T-helper 1 cell (primary cell): ENCODE results near the gene RALGPS2.
"Not testable (repeated sequence)": the region's sequence is repeated elsewhere in the genome, so short reads cannot be mapped to it uniquely, and the experiment has no call there.

ENCODE experiments used
- DNase-seq, 5 donors: peaks; one replicate each; pipeline ENCODE4 v3.0.0-alpha.2; 2012 to 2020

The RALGPS2 gene

GRCh38 chr1:178725466-178726086, 532 bp downstream of the RALGPS2 start:
- peak in 3 of 5 donors; percentile 7 to 13 (median 10) for DNase-seq

- peak in 4 of 5 donors; percentile 19 to 55 (median 40) for DNase-seq
Observed at GRCh38 chr1:178726087-178726517, 1.1 kb downstream of the RALGPS2 start.

GRCh38 chr1:178726545-178726944, 1.5 kb downstream of the RALGPS2 start:
- DNase-seq, result no peak

DNA sequence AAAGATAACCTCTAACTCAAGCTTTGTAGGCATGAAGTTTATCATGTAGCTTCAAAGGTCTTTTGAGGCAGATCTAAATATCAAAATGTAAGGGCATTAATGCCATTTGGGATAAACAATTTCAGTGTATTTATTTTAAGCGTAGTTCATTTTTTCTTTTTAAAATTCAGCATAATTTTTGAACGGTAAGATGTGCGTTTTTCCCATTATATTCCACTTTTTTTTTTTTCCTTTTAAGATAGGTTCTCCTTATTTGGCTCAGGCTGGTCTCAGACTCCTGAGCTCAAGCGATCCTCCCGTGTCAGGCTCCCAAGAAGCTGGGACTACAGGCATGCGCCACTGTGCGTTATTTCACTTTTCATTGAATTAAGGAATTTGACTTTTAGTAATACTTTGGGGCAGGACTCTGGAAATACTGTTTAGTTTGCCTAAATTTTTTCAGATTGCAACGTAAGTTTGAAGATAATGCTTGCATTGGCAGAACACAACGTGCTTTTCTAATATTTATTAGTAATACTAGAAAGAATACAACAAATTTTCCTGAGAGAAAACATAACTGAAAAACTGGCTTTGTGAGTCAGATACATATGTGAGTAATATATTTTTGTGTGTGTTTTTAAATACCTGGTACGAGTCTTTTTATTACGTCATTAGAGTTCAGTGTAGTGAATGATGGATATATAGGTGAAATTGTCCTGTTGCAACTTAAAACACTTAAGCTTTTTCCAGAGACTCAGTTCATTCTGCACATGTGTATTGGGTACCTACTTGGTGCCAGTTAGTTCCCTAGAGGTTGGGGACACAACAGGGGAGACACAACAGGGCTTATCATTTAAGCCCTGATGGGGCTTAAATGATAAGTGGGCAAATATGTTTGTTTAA, 2.2 kb downstream of the RALGPS2 start:
- no peak for DNase-seq

DNA sequence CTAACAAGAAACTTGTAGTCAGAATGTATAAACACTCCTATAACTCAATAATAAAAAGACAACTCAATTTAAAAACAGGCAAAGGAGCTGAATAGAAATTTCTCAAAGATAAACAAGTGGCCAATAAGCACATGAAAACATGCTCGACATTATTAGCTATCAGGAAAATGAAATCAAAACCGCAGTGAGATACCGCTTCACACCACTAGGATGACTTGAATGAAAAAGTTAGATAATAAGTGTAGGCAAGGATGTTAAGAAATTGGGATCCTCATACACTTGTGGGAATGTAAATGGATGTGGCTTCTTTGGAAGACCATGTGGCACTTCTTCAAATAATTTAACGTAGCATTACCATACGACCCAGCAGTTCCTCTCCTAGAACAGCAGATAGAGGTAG, 8.9 kb downstream of the RALGPS2 start:
- no peak for DNase-seq

GRCh38 chr1:178738780-178739179, 13.7 kb downstream of the RALGPS2 start:
- DNase-seq, result no peak

DNA sequence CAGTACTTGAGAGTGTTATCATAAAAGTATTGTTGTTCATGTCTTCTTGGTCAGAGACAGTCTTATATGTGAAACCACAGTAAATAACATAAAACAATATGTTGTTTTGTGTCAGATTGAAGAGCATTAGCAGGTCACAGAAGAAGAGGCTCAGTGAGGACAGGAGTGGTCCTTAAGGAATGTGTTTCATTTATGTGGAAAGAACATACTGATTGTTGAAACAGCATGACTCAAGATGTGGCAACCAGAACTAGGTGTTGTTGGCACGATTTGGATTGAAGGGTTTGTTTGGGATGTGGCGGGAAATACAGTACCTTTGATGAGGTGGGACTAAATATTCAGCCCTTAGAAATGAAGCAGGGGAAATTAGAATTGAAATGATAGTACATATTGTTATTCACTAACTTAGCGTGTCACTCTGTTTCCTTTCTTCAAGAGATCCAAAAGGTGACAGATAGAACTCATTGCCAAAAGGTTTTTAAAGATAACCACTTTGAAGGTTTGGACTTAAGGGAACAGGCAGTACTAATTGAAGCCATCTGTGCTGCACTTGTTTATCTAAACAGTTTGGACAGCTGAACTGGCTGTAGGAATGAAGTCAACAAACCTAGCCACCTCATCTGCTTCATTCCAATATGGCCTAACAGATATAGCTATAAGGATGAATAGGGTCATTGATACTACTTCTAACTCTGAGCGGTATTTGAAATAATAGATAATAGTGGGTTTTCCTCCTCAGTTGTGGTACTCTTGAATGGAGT, 14.4 kb downstream of the RALGPS2 start:
- DNase-seq, result no peak

- DNase-seq, result no peak
Observed at GRCh38 chr1:178740491-178740890, 15.4 kb downstream of the RALGPS2 start.

DNA sequence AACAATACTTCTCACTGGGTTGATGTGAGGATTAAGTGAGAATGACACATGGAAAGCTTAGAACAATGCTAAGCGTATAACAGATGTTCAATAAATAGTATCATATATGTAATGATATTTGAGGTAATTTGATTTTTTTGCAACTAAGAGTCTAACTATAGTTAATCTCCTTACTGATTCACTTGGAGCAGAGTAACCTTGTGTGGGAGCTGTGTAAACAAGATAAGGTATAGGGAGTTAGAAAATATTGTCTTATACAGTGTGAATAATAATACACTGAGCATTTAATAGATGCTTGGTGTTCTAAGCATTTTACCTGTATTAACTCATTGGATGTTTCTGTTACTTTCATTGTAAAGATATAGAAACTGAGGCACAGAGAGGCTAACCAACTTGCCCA, 15.9 kb downstream of the RALGPS2 start:
- DNase-seq, result no peak

- DNase-seq, result no peak
Observed at GRCh38 chr1:178743801-178744200, 18.8 kb downstream of the RALGPS2 start.

GRCh38 chr1:178745260-178745659, 20.2 kb downstream of the RALGPS2 start:
- DNase-seq, result no peak

- no peak for DNase-seq
Observed at GRCh38 chr1:178746345-178746744, 21.3 kb downstream of the RALGPS2 start.

GRCh38 chr1:178747361-178747760, 22.3 kb downstream of the RALGPS2 start:
- not testable (repeated sequence) for DNase-seq

GRCh38 chr1:178749581-178750166, 24.6 kb downstream of the RALGPS2 start:
- DNase-seq, result no peak

DNA sequence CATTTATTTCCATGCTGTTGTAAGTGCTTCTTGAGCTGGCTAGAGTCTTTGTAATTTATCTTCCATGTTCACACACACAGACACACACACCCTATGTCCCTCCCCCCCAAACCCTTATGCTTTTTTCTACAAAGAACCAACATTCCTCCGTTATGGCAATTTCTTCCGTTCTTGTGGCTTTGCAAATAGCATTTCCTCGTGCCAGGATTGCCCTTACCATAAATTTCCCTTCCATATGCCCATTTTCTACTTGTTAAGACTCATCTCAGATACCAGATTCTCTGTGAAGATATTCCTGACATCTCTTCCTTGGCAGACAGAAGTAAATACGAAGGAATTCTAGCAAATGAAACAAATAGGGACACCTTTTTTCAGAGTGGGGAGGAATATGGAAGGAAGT, 26.0 kb downstream of the RALGPS2 start:
- no peak for DNase-seq

DNA sequence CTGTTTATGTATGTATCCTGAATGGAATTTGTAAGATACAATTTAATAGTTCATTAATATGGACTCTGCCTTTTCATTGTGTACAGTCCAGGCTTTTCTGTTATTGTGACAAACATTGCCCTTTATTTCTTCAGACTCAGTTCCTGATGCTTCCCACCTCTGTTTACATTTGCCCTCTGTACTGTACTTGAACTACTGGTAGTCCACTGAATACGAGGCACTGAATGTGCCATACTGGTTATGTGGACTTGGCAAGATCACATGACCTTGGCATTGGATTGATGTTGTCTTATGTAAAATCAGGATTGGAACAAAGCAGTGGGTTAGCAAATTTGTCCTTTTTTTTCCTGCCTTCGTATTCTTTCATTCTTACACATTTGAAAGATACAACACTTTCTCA, 27.8 kb downstream of the RALGPS2 start:
- no peak for DNase-seq

DNA sequence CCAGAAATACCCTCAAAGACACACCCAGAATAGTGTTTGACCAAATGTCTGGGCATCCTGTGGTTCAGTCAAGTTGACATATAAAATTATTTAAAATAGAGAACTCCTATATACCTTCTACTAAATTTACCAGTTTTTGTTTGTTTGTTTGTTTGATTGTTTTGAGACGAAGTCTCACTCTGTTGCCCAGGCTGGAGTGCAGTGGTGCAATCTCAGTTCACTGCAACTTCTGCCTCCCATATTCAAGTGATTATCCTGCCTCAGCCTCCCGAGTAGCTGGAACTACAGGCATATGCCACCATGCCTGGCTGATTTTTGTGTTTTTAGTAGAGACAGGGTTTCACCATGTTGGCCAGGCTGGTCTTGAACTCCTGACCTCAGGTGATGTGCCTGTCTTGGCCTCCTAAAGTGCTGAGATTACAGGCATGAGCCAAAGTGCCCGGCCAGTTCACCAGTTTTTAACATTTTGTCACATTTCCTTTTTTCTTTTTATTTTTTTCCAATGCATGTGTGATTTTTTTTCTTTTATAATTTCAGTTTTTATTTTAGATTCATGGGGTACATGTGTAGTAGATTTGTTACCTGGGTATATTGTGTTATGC, 29.7 kb downstream of the RALGPS2 start:
- DNase-seq, result not testable (repeated sequence)

DNA sequence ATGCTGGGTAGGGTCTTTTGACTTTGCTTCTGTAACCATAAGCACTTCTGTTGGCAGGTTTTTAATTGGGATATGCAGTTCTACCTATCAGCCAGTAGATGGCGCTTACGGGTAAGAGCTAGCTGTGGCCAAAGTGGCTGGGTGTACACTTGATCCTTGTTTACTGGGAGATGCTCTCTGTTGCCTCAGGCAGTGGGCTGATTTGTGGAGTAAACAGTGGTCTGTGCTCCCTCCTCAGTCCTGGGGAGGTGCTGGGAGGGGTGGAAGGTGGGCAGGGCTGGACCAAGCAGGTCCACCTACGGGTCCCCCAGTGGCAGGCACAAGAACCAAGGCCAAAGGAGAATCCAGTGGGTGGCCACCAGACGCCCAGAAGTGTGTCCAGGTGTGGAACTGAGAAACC, 43.4 kb downstream of the RALGPS2 start:
- peak in 2 of 5 donors; percentile 3 to 30 for DNase-seq

GRCh38 chr1:178772952-178773351, 47.9 kb downstream of the RALGPS2 start:
- DNase-seq, result no peak

DNA sequence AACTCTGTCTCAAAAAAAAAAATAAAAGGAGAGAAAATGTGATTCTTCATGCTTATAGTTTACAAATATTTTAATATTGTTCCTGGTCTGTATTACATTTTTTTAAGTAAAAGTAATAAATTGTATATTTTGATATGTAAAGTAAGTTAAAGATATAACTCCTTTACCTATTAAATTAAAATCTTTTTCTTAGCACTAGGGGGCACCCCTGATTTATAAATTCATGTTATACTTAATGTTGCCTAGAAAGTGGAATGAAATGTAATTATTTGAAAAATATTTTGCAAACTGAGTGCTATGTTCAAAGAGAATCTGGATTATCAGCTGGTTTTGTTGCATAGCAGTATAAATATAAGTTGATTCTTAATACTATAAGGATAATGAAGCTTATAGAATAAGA, 49.2 kb downstream of the RALGPS2 start:
- no peak for DNase-seq

DNA sequence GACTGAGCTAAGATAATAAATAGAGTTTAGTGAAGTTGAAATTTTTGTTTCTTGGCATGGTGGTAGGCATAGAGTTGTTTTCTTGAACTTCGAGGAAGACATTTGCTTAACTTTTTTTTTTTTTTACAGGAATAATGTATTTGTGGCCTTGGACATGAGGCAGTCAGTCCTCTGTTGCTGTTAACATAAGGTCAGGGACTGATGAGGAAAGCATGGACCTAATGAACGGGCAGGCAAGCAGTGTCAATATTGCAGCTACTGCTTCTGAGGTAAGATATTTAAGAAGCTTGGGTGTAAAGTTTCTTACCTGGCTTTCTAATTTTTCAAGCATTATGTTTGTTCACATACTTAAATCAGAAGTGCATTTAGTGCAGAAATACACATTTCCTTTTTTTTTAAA, 51.5 kb downstream of the RALGPS2 start:
- DNase-seq, result no peak

DNA sequence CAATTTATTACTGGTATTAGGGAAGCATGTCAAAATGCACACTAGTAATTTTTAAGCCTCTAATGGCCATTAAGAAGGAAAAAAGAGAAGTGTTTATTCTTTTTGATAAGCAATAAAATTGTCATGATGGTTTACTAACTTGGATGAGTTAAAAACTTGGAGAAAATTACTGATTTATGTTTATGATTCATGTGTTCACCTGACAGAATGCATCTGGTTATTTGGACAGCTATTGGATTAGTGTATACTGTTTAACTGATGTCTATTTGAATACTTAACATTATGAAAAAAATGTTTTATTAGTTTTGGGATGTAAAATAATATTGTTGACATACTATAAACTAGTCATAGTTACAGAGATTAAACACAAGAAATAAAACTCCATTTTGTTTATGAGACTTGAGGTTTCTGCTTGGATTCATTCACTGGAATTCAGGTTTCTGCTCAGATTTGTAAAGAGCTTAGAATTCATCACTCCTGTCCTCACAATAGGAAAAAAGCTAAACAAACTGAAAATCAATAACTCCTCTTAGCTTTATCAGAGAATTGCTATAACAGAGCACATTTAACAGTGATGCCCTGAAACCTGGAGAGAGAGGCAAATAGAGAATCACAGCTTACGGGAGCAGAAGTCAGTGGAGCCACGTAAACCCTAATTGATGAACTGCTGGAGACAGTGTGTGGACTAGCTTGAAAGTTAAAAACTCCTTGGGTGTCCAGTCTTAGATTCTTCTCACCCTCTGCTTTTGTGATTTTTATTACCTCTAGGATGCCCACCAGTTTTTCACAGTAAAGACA, 56.7 kb downstream of the RALGPS2 start:
- no peak for DNase-seq
